ENCODE measurements around the gene CDK4. TPM values are rescaled to one million over a fixed set of nuclear protein-coding genes. Genes with fewer than 3 reads are reported as not detected.

Gene CDK4
- total RNA-seq, 1 experiment from 2014 or later, result 210 TPM

DNA sequence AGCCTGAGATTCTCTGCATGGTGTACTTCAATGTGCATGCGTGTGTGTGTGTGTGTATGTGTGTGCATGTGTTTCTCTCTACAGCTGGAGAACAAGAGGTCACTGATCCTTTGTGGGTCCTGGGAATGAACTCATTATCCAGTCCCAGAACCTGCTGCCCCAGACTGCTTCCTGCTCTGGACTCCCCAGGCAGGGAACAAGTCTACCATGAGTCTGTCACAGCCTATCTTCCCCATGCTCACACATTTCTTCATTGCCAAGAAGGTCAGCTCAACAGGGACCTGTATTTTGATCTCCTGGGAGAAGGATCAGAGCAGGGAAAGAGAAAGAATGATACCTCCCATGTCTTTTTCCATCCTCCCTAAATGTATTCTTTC is 10.7 kb downstream of the CDK4 start:
- H3K4me1 Mint-ChIP-seq (ENCODE audit: low read depth, unreplicated experiment), result peaks cover 24% of the 10 kb centered on the region
- H3K27me3 Mint-ChIP-seq (ENCODE audit: insufficient read depth, unreplicated experiment), result peaks cover 20% of the 10 kb centered on the region
- no peaks in the 10 kb centered on the region for H3K36me3 ChIP-seq (ENCODE audit: control insufficient read depth, insufficient read depth, low read length)
- peaks cover 4% of the 10 kb centered on the region for H3K27me3 ChIP-seq (replicated peaks; ENCODE audit: control insufficient read depth, insufficient read depth, low read length)
- intact Hi-C loops (cut with micrococcal nuclease; ENCODE audit: unreplicated experiment), result no loop called here
- H3K27ac Mint-ChIP-seq (ENCODE audit: unreplicated experiment), result no peak overlapping the region
- H3K4me3 Mint-ChIP-seq (ENCODE audit: unreplicated experiment), result no peak overlapping the region
- no peaks in the 10 kb centered on the region for H3K9me3 Mint-ChIP-seq (ENCODE audit: unreplicated experiment)
- no peak for TF ChIP-seq CTCF (IDR thresholded peaks at IDR 0.05; ENCODE audit: insufficient read depth in 1 of 2, low read depth in 1 of 2, low read length in 1 of 2, severe bottlenecking in 1 of 2, unreplicated experiment in 1 of 2)
- BruUV-seq (replicated peaks), result no TSS peak
- peaks cover 25% of the 10 kb centered on the region for H3K36me3 Mint-ChIP-seq (ENCODE audit: insufficient read depth, unreplicated experiment)
- no peak overlapping the region for H3K4me3 ChIP-seq (ENCODE audit: low read depth, low read length)
- ChIA-PET CTCF (interaction anchor here (0.8 to 1.4 kb wide), 2 partner anchors 15 to 158 kb away, joined by 3 to 4 read pairs; no protein-coding TSS in a partner anchor), POLR2A (no interaction called here)
- DNase-seq, result no peak
- no peaks in the 10 kb centered on the region for H3K9me3 ChIP-seq
- peaks cover 21% of the 10 kb centered on the region for H3K4me1 ChIP-seq

DNA sequence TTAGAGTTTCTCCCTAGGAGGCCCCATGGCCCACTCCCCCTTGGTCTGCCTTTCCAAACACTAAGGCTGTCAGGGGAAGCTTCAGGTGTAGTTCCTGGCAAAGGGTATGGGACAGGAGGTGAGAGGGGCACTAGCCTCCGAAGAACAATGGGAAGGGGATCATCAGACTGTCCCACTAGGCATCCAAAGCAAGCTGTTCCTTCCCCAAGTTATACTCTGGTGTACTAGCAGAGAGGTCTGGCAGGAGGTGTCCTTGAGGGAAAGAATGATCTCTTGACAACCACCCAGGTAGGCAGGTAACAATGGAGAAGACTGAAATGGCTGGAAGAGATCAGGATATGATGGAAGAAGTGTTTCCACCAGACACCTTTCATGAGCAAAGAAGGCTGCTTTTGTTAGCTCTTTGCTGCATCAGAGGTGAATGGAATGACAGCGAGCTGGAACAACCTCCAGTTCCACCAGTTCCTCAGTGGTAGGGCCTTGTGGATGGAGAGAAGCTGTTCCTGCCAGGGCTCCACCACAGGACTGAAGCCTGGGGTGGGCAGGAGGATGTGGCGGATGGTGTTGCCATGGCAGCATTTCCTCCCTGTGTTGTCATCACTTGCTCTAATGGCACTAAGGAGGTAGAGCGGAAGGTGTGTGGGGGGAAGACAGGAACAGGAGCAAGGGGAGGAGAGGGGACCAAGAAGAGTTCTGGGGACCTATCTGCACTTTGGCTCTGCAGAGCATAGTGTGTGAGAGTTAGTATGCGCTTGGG is 11.3 kb downstream of the CDK4 start:
- H3K4me1 Mint-ChIP-seq (ENCODE audit: low read depth, unreplicated experiment), result peaks cover 21% of the 10 kb centered on the region
- no peak overlapping the region for H3K27ac Mint-ChIP-seq (ENCODE audit: unreplicated experiment)
- H3K36me3 ChIP-seq (ENCODE audit: control insufficient read depth, insufficient read depth, low read length), result no peaks in the 10 kb centered on the region
- no peaks in the 10 kb centered on the region for H3K9me3 ChIP-seq
- peaks cover 19% of the 10 kb centered on the region for H3K36me3 Mint-ChIP-seq (ENCODE audit: insufficient read depth, unreplicated experiment)
- no peak overlapping the region for H3K4me3 Mint-ChIP-seq (ENCODE audit: unreplicated experiment)
- POLR2A ChIA-PET, result no interaction called here
- TF ChIP-seq CTCF (IDR thresholded peaks at IDR 0.05; ENCODE audit: insufficient read depth in 1 of 2, low read depth in 1 of 2, low read length in 1 of 2, severe bottlenecking in 1 of 2, unreplicated experiment in 1 of 2), result no peak
- intact Hi-C loops (cut with micrococcal nuclease; ENCODE audit: unreplicated experiment), result no loop called here
- H3K9me3 Mint-ChIP-seq (ENCODE audit: unreplicated experiment), result no peaks in the 10 kb centered on the region
- peaks cover 22% of the 10 kb centered on the region for H3K27me3 Mint-ChIP-seq (ENCODE audit: insufficient read depth, unreplicated experiment)
- CTCF ChIA-PET, result no interaction called here
- no peak for DNase-seq
- no TSS peak for BruUV-seq (replicated peaks)
- peaks cover 16% of the 10 kb centered on the region for H3K4me1 ChIP-seq
- peaks cover 4% of the 10 kb centered on the region for H3K27me3 ChIP-seq (replicated peaks; ENCODE audit: control insufficient read depth, insufficient read depth, low read length)
- H3K4me3 ChIP-seq (ENCODE audit: low read depth, low read length), result no peak overlapping the region

DNA sequence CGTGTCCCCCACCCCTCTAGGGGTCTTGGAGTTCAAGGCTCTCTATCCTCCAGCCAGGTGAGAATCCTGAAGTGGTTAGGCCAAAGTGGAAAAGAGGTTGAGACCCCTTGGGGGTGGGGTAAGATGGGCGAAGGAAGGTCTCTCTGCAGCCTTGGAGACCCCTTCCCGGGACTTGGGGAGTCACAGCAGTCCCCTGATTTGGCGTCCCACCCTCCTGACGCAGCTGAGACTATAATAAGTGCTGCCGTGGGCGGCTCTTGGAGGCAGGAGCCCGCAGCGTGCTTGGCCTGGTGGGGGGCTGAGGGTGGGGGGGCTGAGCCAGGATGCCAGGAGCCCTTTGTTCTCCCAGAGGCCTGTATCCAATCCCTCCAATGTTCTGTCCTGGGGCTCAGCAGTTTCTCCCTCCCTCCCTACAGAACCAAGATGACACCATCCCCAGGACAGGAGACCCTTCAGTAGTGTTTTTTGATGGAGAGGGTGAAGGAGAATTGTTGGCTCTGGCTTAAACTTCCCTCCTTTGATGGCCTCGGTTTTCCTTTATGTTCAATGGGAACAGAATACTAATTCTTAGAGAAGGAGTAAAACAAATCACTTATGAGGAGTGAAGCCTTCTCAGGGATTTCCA is 12.1 kb downstream of the CDK4 start:
- no peaks in the 10 kb centered on the region for H3K36me3 ChIP-seq (ENCODE audit: control insufficient read depth, insufficient read depth, low read length)
- H3K4me3 ChIP-seq (ENCODE audit: low read depth, low read length), result no peak overlapping the region
- CTCF ChIA-PET, result no interaction called here
- Mint-ChIP-seq H3K36me3 (ENCODE audit: insufficient read depth, unreplicated experiment) (peaks cover 11% of the 10 kb centered on the region), H3K9me3 (ENCODE audit: unreplicated experiment) (no peaks in the 10 kb centered on the region), H3K4me1 (ENCODE audit: low read depth, unreplicated experiment) (peaks cover 20% of the 10 kb centered on the region), H3K4me3 (ENCODE audit: unreplicated experiment) (no peak overlapping the region), H3K27ac (ENCODE audit: unreplicated experiment) (no peak overlapping the region), H3K27me3 (ENCODE audit: insufficient read depth, unreplicated experiment) (peaks cover 24% of the 10 kb centered on the region)
- peaks cover 12% of the 10 kb centered on the region for H3K4me1 ChIP-seq
- POLR2A ChIA-PET, result no interaction called here
- no peak for TF ChIP-seq CTCF (IDR thresholded peaks at IDR 0.05; ENCODE audit: insufficient read depth in 1 of 2, low read depth in 1 of 2, low read length in 1 of 2, severe bottlenecking in 1 of 2, unreplicated experiment in 1 of 2)
- peaks cover 4% of the 10 kb centered on the region for H3K27me3 ChIP-seq (replicated peaks; ENCODE audit: control insufficient read depth, insufficient read depth, low read length)
- no TSS peak for BruUV-seq (replicated peaks)
- no peaks in the 10 kb centered on the region for H3K9me3 ChIP-seq
- intact Hi-C loops (cut with micrococcal nuclease; ENCODE audit: unreplicated experiment), result loop anchor here (5.0 kb wide), 2 partner anchors 48 to 283 kb away; partner anchors contain the start of genes GLI1, INHBE and OS9
- DNase-seq, result no peak
